A549 (cell line): ENCODE data around the gene RBM39. TPM values are rescaled to one million over a fixed set of nuclear protein-coding genes. Genes with fewer than 3 reads are reported as not detected.

Experiments
- ATAC-seq, 2 experiments: fragments of 200-7000 bp in 1 of 2; fragments of >200 bp in 1 of 2; cut with Nextera tagmentation in 1 of 2; cut with Tn5 transposase in 1 of 2; 3 replicates each; pipeline versions ENCODE4 v1.8.0 to v1.9.1; 2018 to 2020; ENCODE audit warnings: mild to moderate bottlenecking in 1 of 2, moderate library complexity in 1 of 2
- CTCF ChIA-PET: fragments of 300-600 bp; sonication (Branson Sonifier 250); formaldehyde crosslinking; extraction: SDS; loops from one replicate; lab custom pipeline; 2021; ENCODE audit warnings: antibody characterized with exemption, inconsistent platforms; lab: Yijun Ruan, JAX
- POLR2A ChIA-PET: fragments of 350-600 bp; formaldehyde crosslinking; extraction: SDS; loops from one replicate; lab custom pipeline; 2021; ENCODE audit warnings: antibody characterized with exemption, inconsistent platforms; lab: Yijun Ruan, JAX
- DNase-seq, 2 experiments: peaks; one replicate each; pipeline versions ENCODE4 v3.0.0 to v3.0.0-alpha.2; 2011 to 2016; ENCODE audit warnings: low read depth in 1 of 2, low spot score in 1 of 2
- FAIRE-seq: peaks from 2 replicates; lab custom pipeline; 2011; peaks lifted over from hg19 to GRCh38; lab: Jason Lieb, UNC
- H3K27ac ChIP-seq, 2 experiments: fragments of >200 bp; sonication (Bioruptor Twin); formaldehyde crosslinking; 3 replicates each; pipeline ENCODE4 v1.5.1; 2016 to 2017
- H3K4me1 ChIP-seq: fragments of >200 bp; sonication (Bioruptor Twin); formaldehyde crosslinking; 3 replicates; pipeline ENCODE4 v1.6.1; 2016
- H3K4me2 ChIP-seq: fragments of >200 bp; sonication (Bioruptor Twin); formaldehyde crosslinking; 3 replicates; pipeline ENCODE4 v1.6.1; 2016
- H3K4me3 ChIP-seq: fragments of >200 bp; sonication (Bioruptor Twin); formaldehyde crosslinking; 3 replicates; pipeline ENCODE4 v1.5.1; 2016
- H3K9me3 ChIP-seq: fragments of >200 bp; sonication (Bioruptor Twin); formaldehyde crosslinking; 3 replicates; pipeline ENCODE4 v1.6.1; 2016
- BCL3 ChIP-seq: fragments of >200 bp; sonication (Bioruptor Twin); formaldehyde crosslinking; IDR thresholded peaks from 3 replicates; pipeline ENCODE4 v1.6.1; 2016
- E2F6 ChIP-seq: IDR thresholded peaks from 2 replicates; pipeline ENCODE4 v1.6.1; 2012; ENCODE audit warnings: low read depth, borderline replicate concordance
- EHMT2 ChIP-seq: fragments of 200-600 bp; sonication (generic); IDR thresholded peaks from 2 replicates; pipeline ENCODE4 v1.6.1; 2016; ENCODE audit warnings: antibody characterized with exemption, low read depth, mild to moderate bottlenecking, moderate library complexity
- EP300 ChIP-seq, 2 experiments: fragments of >200 bp; sonication (Bioruptor Twin); formaldehyde crosslinking; IDR thresholded peaks; 2 replicates in 1 of 2; 3 replicates in 1 of 2; pipeline ENCODE4 v1.6.1; 2016 to 2017
- FOSL2 ChIP-seq, 2 experiments: fragments of 450-650 bp in 1 of 2; fragments of >200 bp in 1 of 2; sonication (Bioruptor Twin) in 1 of 2; formaldehyde crosslinking; IDR thresholded peaks; 2 replicates each; pipeline versions ENCODE4 v1.5.0 to v1.6.1; 2016 to 2020; ENCODE audit warnings: mild to moderate bottlenecking in 1 of 2, moderate library complexity in 1 of 2
- GATA3 ChIP-seq: IDR thresholded peaks from 2 replicates; pipeline ENCODE4 v1.6.1; 2012; ENCODE audit warnings: borderline replicate concordance
- HOXA7 ChIP-seq: fragments of 250-450 bp; sonication (Bioruptor Pico); IDR thresholded peaks from 2 replicates; pipeline ENCODE4 v1.5.0; 2020; ENCODE audit warnings: mild to moderate bottlenecking, moderate library complexity
- NFE2L2 ChIP-seq: fragments of 150-350 bp; conservative IDR thresholded peaks from 2 replicates; pipeline ENCODE4 v1.6.1; 2014; ENCODE audit warnings: low read length
- NR3C1 ChIP-seq: fragments of >200 bp; sonication (Bioruptor Twin); formaldehyde crosslinking; IDR thresholded peaks from 3 replicates; pipeline ENCODE4 v1.6.1; 2017
- PBX3 ChIP-seq: IDR thresholded peaks from 2 replicates; pipeline ENCODE4 v1.6.1; 2012
- POLR2A ChIP-seq: IDR thresholded peaks from 2 replicates; pipeline ENCODE4 v1.6.1; 2012; ENCODE audit warnings: mild to moderate bottlenecking, low read length
- RNF2 ChIP-seq: fragments of 200-600 bp; sonication (generic); IDR thresholded peaks from 2 replicates; pipeline ENCODE4 v1.6.1; 2016; ENCODE audit warnings: low read depth, mild to moderate bottlenecking, antibody characterized with exemption, moderate library complexity, borderline replicate concordance
- TP53 ChIP-seq: fragments of 250-450 bp; sonication (Bioruptor Pico); IDR thresholded peaks from 2 replicates; pipeline ENCODE4 v1.5.0; 2021; ENCODE audit warnings: mild to moderate bottlenecking, moderate library complexity
- USF2 ChIP-seq: fragments of 450-650 bp; IDR thresholded peaks from 2 replicates; pipeline ENCODE4 v1.6.1; 2014; ENCODE audit warnings: antibody characterized with exemption
- WGBS: methylation state at CpG from one replicate; pipeline ENCODE4 v1.1.6; 2017; ENCODE audit errors: missing lambda C conversion rate; 5-methylcytosine and 5-hydroxymethylcytosine counted together
- polyA plus RNA-seq, 4 experiments: library from polyadenylated mRNA; depleted of rRNA in 3 of 4; stranded (reverse); fragments of >200 nt; fragmentation: RNase III in 1 of 4; extraction: RNeasy Plus Mini Kit Qiagen cat#74134 plus additional on column Dnase treatment in 1 of 4; gene quantifications; 2 replicates in 3 of 4; 3 replicates in 1 of 4; pipeline ENCODE4 v1.2.3, GENCODE V29; 2011 to 2017

Gene RBM39
- polyA plus RNA-seq, 2 of the 4 experiments (the other 2 are of a cell fraction) = 127 to 212 TPM

GRCh38 chr20:35735826-35736470 lies 6.1 kb downstream of the RBM39 start:
- Histone ChIP-seq H3K4me1 (peaks cover 77% of the 10 kb centered on the region), H3K9me3 (no peaks in the 10 kb centered on the region), H3K4me3 (no peak overlapping the region), H3K4me2 (peak overlapping the region; percentile 12; the same call in 2 of the 3 replicates), H3K27ac (no peak overlapping the region)
- FAIRE-seq = no peak
- 85% methylated on average over 7 of the region's 7 CpGs for WGBS
- DNase-seq = no peak
- no peak for ATAC-seq
- ChIA-PET CTCF (interaction anchor here (1.3 kb wide), 1 partner anchor 192 kb away, joined by 3 read pairs; no protein-coding TSS in a partner anchor), POLR2A (interaction anchor here (1.2 to 1.5 kb wide), 3 partner anchors 9 to 33 kb away, joined by 3 read pairs; no protein-coding TSS in a partner anchor)
- TF ChIP-seq E2F6 (no peak), POLR2A (no peak)

- POLR2A ChIA-PET = interaction anchor here (1.2 to 2.7 kb wide), 2 partner anchors 7 to 13 kb away, joined by 3 to 11 read pairs; partner anchors contain the start of gene RBM39
- DNase-seq (no peak), FAIRE-seq (no peak)
- H3K4me2 ChIP-seq = peak overlapping the region; percentile 33
- no peak overlapping the region for H3K4me3 ChIP-seq
- no peaks in the 10 kb centered on the region for H3K9me3 ChIP-seq
- CTCF ChIA-PET = interaction anchor here (1.2 to 1.3 kb wide), 2 partner anchors 120 to 193 kb away, joined by 3 to 4 read pairs; no protein-coding TSS in a partner anchor
- peaks cover 82% of the 10 kb centered on the region for H3K4me1 ChIP-seq
- WGBS = 91% methylated on average over 4 of the region's 4 CpGs
- TF ChIP-seq RNF2 = no peak
- no peak for TF ChIP-seq EHMT2
- no peak for TF ChIP-seq GATA3
- TF ChIP-seq EP300 (IDR thresholded peaks at IDR 0.05) = no peak
- TF ChIP-seq TP53 = no peak
- TF ChIP-seq NR3C1 = no peak
- TF ChIP-seq NFE2L2 = no peak
- no peak for TF ChIP-seq BCL3
- TF ChIP-seq FOSL2 (IDR thresholded peaks at IDR 0.05) = no peak
- TF ChIP-seq FOSL2 (CRISPR knock-in tag; IDR thresholded peaks at IDR 0.05) = no peak
- TF ChIP-seq USF2 = no peak
- TF ChIP-seq, all 56 proteins: peak for 0
- ATAC-seq = no peak
- H3K27ac ChIP-seq = no peak overlapping the region
These were observed 7.0 kb downstream of the RBM39 start for GRCh38 chr20:35734777-35735649.

- Histone ChIP-seq H3K27ac (no peak overlapping the region), H3K4me1 (peaks cover 75% of the 10 kb centered on the region), H3K4me3 (no peak overlapping the region), H3K9me3 (no peaks in the 10 kb centered on the region), H3K4me2 (peak overlapping the region; percentile 33)
- ChIA-PET CTCF (interaction anchor here (1.2 kb wide), 1 partner anchor 121 kb away, joined by 4 read pairs; no protein-coding TSS in a partner anchor), POLR2A (interaction anchor here (1.3 to 2.7 kb wide), 2 partner anchors 8 to 150 kb away, joined by 3 to 11 read pairs; partner anchors contain the start of gene RBM39)
- FAIRE-seq (no peak), ATAC-seq (no peak), DNase-seq (no peak)
- TF ChIP-seq PBX3 (no peak), HOXA7 (CRISPR knock-in tag) (0 out of 2 replicates have a peak, but pooled peaks have one; percentile 3), NFE2L2 (no peak), E2F6 (no peak)
These were observed 7.7 kb downstream of the RBM39 start for GRCh38 chr20:35734374-35734773.
